Coronary artery (tissue), 2 donors: Measurements from ENCODE around the gene BMAL2.

Experiments
- DNase-seq: peaks from one replicate; pipeline ENCODE4 v3.0.0-alpha.2; 2017; ENCODE audit warnings: low spot score
- H3K27ac ChIP-seq, 2 donors: fragments of 200-600 bp; sonication (generic); one replicate each; pipeline ENCODE4 v1.5.1; 2016 to 2019
- H3K4me3 ChIP-seq: fragments of 200-600 bp; sonication (generic); 2 replicates; pipeline ENCODE4 v1.5.1; 2016; ENCODE audit warnings: mild to moderate bottlenecking, moderate library complexity
- CTCF ChIP-seq: fragments of 200-600 bp; sonication (generic); IDR thresholded peaks from one replicate; pipeline ENCODE4 v1.5.1; 2019; ENCODE audit warnings: antibody characterized with exemption

The BMAL2 gene

GRCh38 chr12:27304856-27305255 is 27.8 kb upstream of the BMAL2 start:
- no peak for DNase-seq
- peak overlapping the region in 1 of 2 donors; percentile 44 for H3K27ac ChIP-seq
- no peak for TF ChIP-seq CTCF
- no peak overlapping the region for H3K4me3 ChIP-seq

GRCh38 chr12:27305673-27306456 is 26.8 kb upstream of the BMAL2 start:
- peak; percentile 43 for TF ChIP-seq CTCF
- Histone ChIP-seq H3K27ac (peak overlapping the region; percentile 20 to 52), H3K4me3 (no peak overlapping the region)
- DNase-seq, result no peak

GRCh38 chr12:27309293-27309994 is 23.2 kb upstream of the BMAL2 start:
- no peak overlapping the region for H3K4me3 ChIP-seq

GRCh38 chr12:27309995-27310315 is 22.7 kb upstream of the BMAL2 start:
- Histone ChIP-seq H3K27ac (no peak overlapping the region), H3K4me3 (no peak overlapping the region)
- no peak for TF ChIP-seq CTCF
- no peak for DNase-seq

More at GRCh38 chr12:27309293-27309994, 23.2 kb upstream of the BMAL2 start:
- TF ChIP-seq CTCF, result no peak
- DNase-seq, result no peak
- H3K27ac ChIP-seq, result no peak overlapping the region

GRCh38 chr12:27316947-27317346 is 15.7 kb upstream of the BMAL2 start:
- no peak for TF ChIP-seq CTCF
- H3K27ac ChIP-seq, result no peak overlapping the region
- no peak overlapping the region for H3K4me3 ChIP-seq
- no peak for DNase-seq

GRCh38 chr12:27319409-27319808 is 13.2 kb upstream of the BMAL2 start:
- H3K27ac ChIP-seq, result no peak overlapping the region

More at GRCh38 chr12:27319409-27319808, 13.2 kb upstream of the BMAL2 start:
- DNase-seq, result no peak
- no peak overlapping the region for H3K4me3 ChIP-seq
- TF ChIP-seq CTCF, result no peak
